Chondrocyte (in vitro differentiated cells): ENCODE data around the gene SLC6A12. TPM values are rescaled to one million over a fixed set of nuclear protein-coding genes. Genes with fewer than 3 reads are reported as not detected.

Source experiments
- DNase-seq: peaks from one replicate; pipeline ENCODE4 v3.0.0; 2021; ENCODE audit warnings: mixed read lengths, low spot score
- H3K27ac Mint-ChIP-seq: one replicate; pipeline ENCODE4 v1.8.0; 2021; ENCODE audit warnings: mild to moderate bottlenecking, moderate library complexity, mixed read lengths; ENCODE audit not compliant: unreplicated experiment
- H3K27me3 Mint-ChIP-seq: 2 replicates; pipeline ENCODE4 v1.8.0; 2021; ENCODE audit warnings: low read depth, mixed read lengths
- H3K36me3 Mint-ChIP-seq: 2 replicates; pipeline ENCODE4 v1.8.0; 2021; ENCODE audit warnings: low read depth, mixed read lengths
- H3K4me1 Mint-ChIP-seq: 2 replicates; pipeline ENCODE4 v1.8.0; 2021; ENCODE audit warnings: low read depth, mild to moderate bottlenecking, mixed read lengths
- H3K4me3 Mint-ChIP-seq: one replicate; pipeline ENCODE4 v1.8.0; 2021; ENCODE audit warnings: mild to moderate bottlenecking, moderate library complexity, mixed read lengths; ENCODE audit not compliant: unreplicated experiment
- H3K9me3 Mint-ChIP-seq: 2 replicates; pipeline ENCODE4 v1.8.0; 2021; ENCODE audit warnings: low read depth, mixed read lengths
- total RNA-seq: library from RNA; stranded (reverse); gene quantifications from 3 replicates; pipeline ENCODE4 v1.2.1, GENCODE V29; 2021
- TF ChIP-seq, protein P1 (sequence below): fragments of 200-600 bp; sonication (generic); IDR thresholded peaks from 2 replicates; pipeline ENCODE4 v1.5.0; 2021; ENCODE audit warnings: antibody characterized with exemption, mild to moderate bottlenecking, moderate library complexity

Gene SLC6A12
- total RNA-seq, 1 donor from 2014 or later = 0.42 TPM

DNA sequence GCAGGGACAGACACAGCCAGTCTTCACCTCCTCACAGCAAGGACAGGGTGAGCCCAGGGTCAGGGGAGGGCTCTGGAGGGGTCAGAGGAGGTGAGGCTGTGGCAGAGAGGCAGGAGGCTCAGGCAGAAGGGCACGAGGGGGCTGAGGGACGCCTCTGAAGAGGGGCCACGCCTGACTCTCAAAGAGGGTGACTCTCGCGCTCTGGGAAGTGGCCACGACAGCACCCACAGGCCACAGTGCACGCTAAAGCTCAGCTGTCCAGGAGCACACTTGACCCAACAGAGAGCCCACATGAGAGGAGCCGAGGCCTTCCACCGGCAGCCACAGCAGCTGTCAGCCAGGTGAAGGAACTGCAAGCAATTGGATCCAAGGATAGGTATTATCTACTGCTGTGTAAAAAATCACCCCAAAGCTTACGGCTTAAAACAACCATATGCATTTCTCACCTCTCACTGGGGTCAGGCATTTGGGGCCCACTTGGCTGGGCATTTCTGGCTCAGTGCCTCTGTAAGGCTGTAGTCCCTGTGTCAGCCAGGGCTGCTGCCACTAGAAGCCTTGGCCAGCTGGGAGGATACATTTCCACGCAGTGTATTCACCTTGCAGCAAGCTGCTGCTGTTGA, 27.8 kb downstream of the SLC6A12 start:
- TF ChIP-seq, protein P1, sequence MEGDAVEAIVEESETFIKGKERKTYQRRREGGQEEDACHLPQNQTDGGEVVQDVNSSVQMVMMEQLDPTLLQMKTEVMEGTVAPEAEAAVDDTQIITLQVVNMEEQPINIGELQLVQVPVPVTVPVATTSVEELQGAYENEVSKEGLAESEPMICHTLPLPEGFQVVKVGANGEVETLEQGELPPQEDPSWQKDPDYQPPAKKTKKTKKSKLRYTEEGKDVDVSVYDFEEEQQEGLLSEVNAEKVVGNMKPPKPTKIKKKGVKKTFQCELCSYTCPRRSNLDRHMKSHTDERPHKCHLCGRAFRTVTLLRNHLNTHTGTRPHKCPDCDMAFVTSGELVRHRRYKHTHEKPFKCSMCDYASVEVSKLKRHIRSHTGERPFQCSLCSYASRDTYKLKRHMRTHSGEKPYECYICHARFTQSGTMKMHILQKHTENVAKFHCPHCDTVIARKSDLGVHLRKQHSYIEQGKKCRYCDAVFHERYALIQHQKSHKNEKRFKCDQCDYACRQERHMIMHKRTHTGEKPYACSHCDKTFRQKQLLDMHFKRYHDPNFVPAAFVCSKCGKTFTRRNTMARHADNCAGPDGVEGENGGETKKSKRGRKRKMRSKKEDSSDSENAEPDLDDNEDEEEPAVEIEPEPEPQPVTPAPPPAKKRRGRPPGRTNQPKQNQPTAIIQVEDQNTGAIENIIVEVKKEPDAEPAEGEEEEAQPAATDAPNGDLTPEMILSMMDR = no peak
- H3K4me3 Mint-ChIP-seq = no peak overlapping the region
- no peaks in the 10 kb centered on the region for H3K36me3 Mint-ChIP-seq
- H3K27ac Mint-ChIP-seq = no peak overlapping the region
- H3K27me3 Mint-ChIP-seq = peaks cover 5% of the 10 kb centered on the region
- H3K4me1 Mint-ChIP-seq = peaks cover 22% of the 10 kb centered on the region
- H3K9me3 Mint-ChIP-seq = no peaks in the 10 kb centered on the region
- DNase-seq = no peak

DNA sequence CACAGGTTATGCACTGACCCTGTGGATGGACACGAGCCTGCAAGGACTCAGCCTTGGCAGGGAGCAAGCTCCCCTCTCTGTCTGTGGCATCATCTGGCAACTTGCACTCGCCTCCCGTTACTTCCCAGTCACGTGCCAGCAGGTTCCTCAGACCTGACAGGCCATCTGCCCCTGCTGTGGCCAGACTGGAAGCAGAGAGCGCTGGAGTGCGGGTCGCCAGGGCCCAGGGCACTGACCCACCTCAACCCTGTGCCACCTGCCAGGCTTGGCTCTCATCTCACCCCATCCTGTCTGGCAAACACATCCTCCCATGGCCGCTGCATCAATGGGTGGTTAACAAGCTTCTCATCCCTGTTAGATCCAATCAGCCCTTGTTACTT, 28.4 kb downstream of the SLC6A12 start:
- TF ChIP-seq, protein P1 = no peak

DNA sequence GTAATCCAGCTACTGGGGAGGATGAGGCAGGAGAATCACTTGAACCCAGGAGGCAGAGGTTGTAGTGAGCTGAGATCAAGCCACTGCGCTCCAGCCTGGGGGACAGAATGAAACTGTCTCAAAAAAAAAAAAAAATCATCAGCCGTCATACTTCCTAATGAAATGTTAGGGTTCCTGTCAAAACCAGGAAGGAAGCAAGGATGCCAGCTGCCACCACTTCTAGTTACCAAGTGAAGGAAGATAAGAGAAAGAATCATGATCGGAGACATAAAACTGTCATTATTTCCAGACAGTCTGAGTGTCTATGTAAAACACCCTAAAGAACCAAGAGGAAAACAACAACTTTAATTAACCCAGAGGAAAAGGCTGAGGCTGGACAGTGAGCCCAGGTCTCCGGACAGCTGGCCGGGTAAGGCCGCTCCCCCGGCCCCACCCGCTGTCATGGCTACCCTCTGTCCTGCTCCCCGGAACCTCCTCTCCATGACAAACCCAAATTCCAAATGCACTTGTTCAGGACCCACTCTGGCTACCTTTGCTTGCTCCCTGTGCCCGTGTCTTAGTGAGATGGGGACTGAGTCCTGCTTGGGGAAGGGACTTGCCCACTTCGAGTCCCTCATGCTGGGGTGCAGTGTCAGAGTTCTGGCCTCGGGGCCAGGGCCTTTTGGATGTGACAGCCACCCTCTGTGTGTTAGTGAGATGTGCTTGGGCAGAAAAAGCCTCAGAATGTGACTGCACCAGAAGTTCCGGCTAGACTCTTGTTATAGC, 29.0 kb downstream of the SLC6A12 start:
- TF ChIP-seq, protein P1 = no peak
- Mint-ChIP-seq H3K27ac (peak overlapping the region; percentile 57), H3K27me3 (peaks cover 2% of the 10 kb centered on the region), H3K9me3 (no peaks in the 10 kb centered on the region), H3K36me3 (no peaks in the 10 kb centered on the region), H3K4me3 (no peak overlapping the region), H3K4me1 (peaks cover 30% of the 10 kb centered on the region)
- DNase-seq = no peak

More for the DNA sequence above, 28.4 kb downstream of the SLC6A12 start:
- no peak for DNase-seq
- no peaks in the 10 kb centered on the region for H3K9me3 Mint-ChIP-seq
- peaks cover 5% of the 10 kb centered on the region for H3K27me3 Mint-ChIP-seq
- H3K4me3 Mint-ChIP-seq = no peak overlapping the region
- H3K36me3 Mint-ChIP-seq = no peaks in the 10 kb centered on the region
- peaks cover 25% of the 10 kb centered on the region for H3K4me1 Mint-ChIP-seq
- no peak overlapping the region for H3K27ac Mint-ChIP-seq

DNA sequence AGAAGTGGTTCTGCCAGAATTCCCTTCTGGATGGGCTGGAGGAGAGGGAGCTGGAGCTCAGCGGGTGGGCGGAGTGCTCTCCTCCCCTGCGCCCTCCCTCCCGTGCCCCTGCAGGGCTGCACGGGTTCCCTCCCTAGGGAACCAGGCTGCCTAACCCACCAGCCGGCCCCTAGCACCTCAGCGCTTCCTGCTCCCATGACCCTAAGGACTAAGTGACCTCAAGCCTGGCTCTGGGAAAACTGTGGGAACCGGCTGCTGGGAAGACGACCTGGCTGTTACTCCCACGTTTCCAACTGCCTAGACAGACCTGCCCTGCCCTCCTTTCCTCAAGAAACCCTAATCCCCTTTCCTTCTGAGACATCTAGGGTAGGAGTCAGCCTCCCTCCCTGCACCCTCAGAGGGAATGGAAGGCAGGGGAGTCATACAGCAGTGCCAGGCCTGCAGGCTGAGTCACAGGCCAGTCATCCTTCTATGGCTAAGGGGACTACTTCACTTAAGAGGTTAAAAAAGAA, 31.5 kb downstream of the SLC6A12 start:
- Mint-ChIP-seq H3K4me1 (peaks cover 42% of the 10 kb centered on the region), H3K27ac (peak overlapping the region; percentile 62), H3K4me3 (no peak overlapping the region), H3K9me3 (no peaks in the 10 kb centered on the region), H3K27me3 (peaks cover 2% of the 10 kb centered on the region), H3K36me3 (no peaks in the 10 kb centered on the region)
- TF ChIP-seq, protein P1 = no peak
- peak; percentile 56 for DNase-seq

DNA sequence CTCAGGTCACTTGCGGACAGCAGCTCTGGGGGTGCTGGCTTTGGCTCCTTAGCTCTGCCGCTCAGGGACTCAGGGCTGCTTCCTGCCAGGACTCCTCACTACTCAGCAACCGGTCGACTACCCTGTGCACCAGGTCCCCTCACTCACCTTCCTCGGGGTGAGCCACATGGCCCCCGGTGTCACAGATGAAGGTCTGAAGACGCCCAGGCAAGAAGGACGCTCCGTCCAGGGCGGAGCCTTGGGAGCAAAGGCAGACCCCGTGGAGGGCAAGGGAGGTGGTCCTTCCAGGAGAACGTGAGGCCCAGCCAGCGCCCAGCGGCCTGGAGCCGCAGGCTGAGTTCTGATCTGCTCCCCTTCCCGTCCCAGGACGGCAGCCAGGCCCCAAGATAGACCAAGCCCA, 32.0 kb downstream of the SLC6A12 start:
- Mint-ChIP-seq H3K27ac (no peak overlapping the region), H3K4me3 (no peak overlapping the region), H3K36me3 (no peaks in the 10 kb centered on the region), H3K27me3 (peaks cover 2% of the 10 kb centered on the region), H3K4me1 (peaks cover 47% of the 10 kb centered on the region), H3K9me3 (no peaks in the 10 kb centered on the region)
- TF ChIP-seq, protein P1 = no peak
- no peak for DNase-seq
